Erythroblast (primary cell): ENCODE measurements around the gene FCRLB.

ENCODE experiments used
- DNase-seq, 2 experiments: peaks; one replicate each; lab custom pipeline; 2025; lab: John Stamatoyannopoulos, UW
- GATA1 ChIP-seq: IDR thresholded peaks from 2 replicates; pipeline ENCODE4 v1.6.1; 2011; ENCODE audit warnings: low read depth, mild to moderate bottlenecking, control low read depth, low read length, moderate library complexity
- POLR2A ChIP-seq: IDR thresholded peaks from 2 replicates; pipeline ENCODE4 v1.6.1; 2011; ENCODE audit warnings: mild to moderate bottlenecking, low read length

The FCRLB gene

DNA sequence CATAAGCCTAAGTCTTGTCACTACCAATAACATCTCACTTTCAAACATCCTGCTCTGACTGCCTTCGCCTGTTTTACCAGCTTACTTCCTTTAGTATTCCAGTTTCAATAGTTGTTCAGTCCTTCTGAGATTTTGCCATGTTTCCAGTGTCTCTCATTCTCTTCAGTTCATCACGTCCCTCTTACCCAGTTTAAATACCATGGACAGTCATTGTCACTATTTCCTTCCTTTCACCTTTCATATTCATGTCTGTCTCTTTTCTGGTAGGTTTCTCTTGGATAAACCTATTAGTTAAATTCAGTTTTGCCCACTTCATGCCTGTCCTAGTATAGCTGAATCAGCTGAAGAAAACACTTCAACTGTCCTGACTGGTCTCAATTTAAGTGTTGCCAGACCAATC, 50.6 kb downstream of the FCRLB start:
- DNase-seq, result no peak
- TF ChIP-seq GATA1 (no peak), POLR2A (no peak)

DNA sequence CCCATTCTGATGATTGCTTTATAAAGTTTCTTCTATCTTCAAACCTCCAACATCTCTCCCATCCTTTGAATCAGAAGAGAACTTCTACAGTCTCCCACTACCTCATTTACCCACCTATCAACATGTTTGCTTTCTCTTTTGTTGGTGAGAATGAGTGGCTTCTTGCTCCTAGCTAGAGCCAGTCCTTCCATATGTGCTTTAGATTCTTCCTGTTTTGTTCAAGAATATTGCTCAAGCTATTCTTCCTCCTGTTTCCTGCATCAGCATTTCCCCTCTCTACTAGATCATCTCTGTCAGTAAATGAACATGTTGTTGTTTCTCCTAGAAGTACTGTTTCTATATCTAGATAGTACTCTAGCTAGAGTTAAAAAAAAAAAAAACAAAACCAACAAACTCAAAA, 51.1 kb downstream of the FCRLB start:
- no peak for DNase-seq
- TF ChIP-seq POLR2A (no peak), GATA1 (no peak)

DNA sequence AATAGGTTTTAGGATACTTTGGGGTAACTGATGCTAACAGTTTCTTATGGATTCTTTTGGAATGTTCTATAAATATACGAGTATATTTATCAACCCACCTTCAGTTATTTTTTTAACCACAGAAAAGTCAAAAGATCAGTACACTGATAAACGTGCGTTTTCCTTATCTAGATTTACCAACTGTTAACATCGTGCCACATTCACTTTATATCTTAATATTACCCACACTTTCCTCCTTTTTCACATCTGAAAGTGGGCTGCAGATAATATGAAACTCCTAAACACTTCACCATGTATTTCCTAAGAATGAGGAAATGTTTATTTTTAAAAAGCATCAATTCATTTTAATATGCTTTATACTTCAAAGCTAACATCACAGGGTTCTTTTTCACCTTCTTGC, 52.4 kb downstream of the FCRLB start:
- peak in 1 of 2 experiments; percentile 12 for DNase-seq
- no peak for TF ChIP-seq GATA1
- TF ChIP-seq POLR2A, result no peak

DNA sequence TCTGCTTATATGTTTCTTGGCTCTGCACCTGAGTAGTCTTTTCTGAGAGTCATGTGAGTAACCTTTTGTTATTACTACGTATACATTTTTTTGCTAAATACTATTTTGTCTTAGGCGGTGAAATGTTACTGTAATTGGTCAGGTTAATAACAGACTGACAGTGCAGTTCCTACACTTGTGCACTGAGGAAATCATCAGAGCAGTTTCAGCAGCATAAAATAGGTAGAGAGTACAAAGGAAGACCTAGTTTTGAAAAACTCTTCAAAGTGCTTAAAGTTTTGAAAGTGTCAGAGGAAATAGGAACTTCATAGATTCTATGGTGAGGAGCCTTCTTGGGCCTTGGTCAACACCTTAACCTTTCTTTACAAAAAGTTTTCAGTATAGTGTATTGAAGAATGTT, 55.9 kb downstream of the FCRLB start:
- TF ChIP-seq GATA1, result no peak
- DNase-seq, result no peak
